Ishikawa (cell line): ENCODE data around the gene N4BP2L2.

ENCODE experiments used
- CEBPB ChIP-seq: IDR thresholded peaks from 2 replicates; pipeline ENCODE4 v1.6.1; 2012
- EP300 ChIP-seq: IDR thresholded peaks from 2 replicates; pipeline ENCODE4 v1.6.1; 2012; ENCODE audit warnings: borderline replicate concordance
- MAX ChIP-seq: IDR thresholded peaks from 2 replicates; pipeline ENCODE4 v1.6.1; 2012
- NFIC ChIP-seq: IDR thresholded peaks from 2 replicates; pipeline ENCODE4 v1.6.1; 2012
- REST ChIP-seq: IDR thresholded peaks from 2 replicates; pipeline ENCODE4 v1.6.1; 2012; ENCODE audit warnings: low read depth, mild to moderate bottlenecking
- TCF12 ChIP-seq: IDR thresholded peaks from 2 replicates; pipeline ENCODE4 v1.6.1; 2012; ENCODE audit warnings: low read depth
- YY1 ChIP-seq: IDR thresholded peaks from 2 replicates; pipeline ENCODE4 v1.6.1; 2012; ENCODE audit warnings: low read depth

GRCh38 chr13:32535115-32535514, 3.5 kb downstream of the N4BP2L2 start:
- no peak for TF ChIP-seq MAX
- TF ChIP-seq EP300 = no peak
- TF ChIP-seq REST = no peak
- no peak for TF ChIP-seq TCF12
- TF ChIP-seq YY1 = no peak
- TF ChIP-seq NFIC = no peak
- no peak for TF ChIP-seq CEBPB
